ENCODE measurements around the gene TBC1D3L.
"Not testable (repeated sequence)": the region's sequence is repeated elsewhere in the genome, so short reads cannot be mapped to it uniquely, and the experiment has no call there.

TBC1D3L gene

GRCh38 chr17:37988960-37989359 is at the start of gene TBC1D3L:
TBC1D3L (minus strand) TSS chr17:37989060; CDS start chr17:37987520, 1,540 bp downstream.
- DNase-seq: not testable (repeated sequence)

- not testable (repeated sequence) for DNase-seq
Measured at GRCh38 chr17:38003676-38004075, 14.8 kb upstream of the TBC1D3L start, which contains the start of gene TBC1D3D. TBC1D3D (plus strand) TSS chr17:38003976; CDS start chr17:38005561, 1,585 bp downstream.
